Heart left ventricle (tissue), 16 donors: ENCODE results near the gene EHD1. TPM values are rescaled to one million over a fixed set of nuclear protein-coding genes. Genes with fewer than 3 reads are reported as not detected.

Experiments used
- ATAC-seq, 4 donors: fragments of 200-7000 bp; cut with Tn5 transposase; one replicate each; pipeline ENCODE4 v1.9.1; 2020 to 2022; ENCODE audit warnings: moderate library complexity in 4 of 4, mild to moderate bottlenecking in 3 of 4, moderate number of reproducible peaks in 1 of 4
- DNase-seq, 5 donors: peaks; one replicate each; pipeline ENCODE4 v3.0.0-alpha.2; 2020
- H3K27ac ChIP-seq, 12 donors: fragments of 200-600 bp; sonication (generic) in 4 of 12; one replicate each; pipeline versions ENCODE4 v1.5.0 to v1.8.0; 2016 to 2022; ENCODE audit warnings: mild to moderate bottlenecking in 2 of 12
- H3K27me3 ChIP-seq, 9 donors: fragments of 200-600 bp; sonication (generic) in 2 of 9; one replicate each; pipeline versions ENCODE4 v1.5.1 to v1.8.0; 2016 to 2022; ENCODE audit warnings: mild to moderate bottlenecking in 3 of 9
- H3K36me3 ChIP-seq, 9 donors: fragments of 200-600 bp; sonication (generic) in 2 of 9; one replicate each; pipeline versions ENCODE4 v1.5.0 to v1.8.0; 2018 to 2022; ENCODE audit warnings: mild to moderate bottlenecking in 2 of 9
- H3K4me1 ChIP-seq, 12 donors: fragments of 200-600 bp; sonication (generic) in 4 of 12; one replicate each; pipeline versions ENCODE4 v1.5.0 to v1.8.0; 2016 to 2022; ENCODE audit warnings: mild to moderate bottlenecking in 3 of 12
- H3K4me3 ChIP-seq, 12 donors: fragments of 200-600 bp; sonication (generic) in 4 of 12; one replicate each; pipeline versions ENCODE4 v1.5.0 to v1.8.0; 2017 to 2022; ENCODE audit warnings: mild to moderate bottlenecking in 9 of 12, moderate library complexity in 4 of 12
- H3K9me3 ChIP-seq, 12 donors: fragments of 200-600 bp; sonication (generic) in 4 of 12; one replicate each; pipeline versions ENCODE4 v1.5.0 to v1.8.0; 2016 to 2022; ENCODE audit warnings: mild to moderate bottlenecking in 1 of 12
- CTCF ChIP-seq, 12 donors: fragments of 200-600 bp; sonication (generic) in 4 of 12; IDR thresholded peaks; one replicate each; pipeline versions ENCODE4 v1.5.0 to v1.8.0; 2018 to 2022; ENCODE audit warnings: antibody characterized with exemption in 12 of 12, mild to moderate bottlenecking in 5 of 12
- POLR2A ChIP-seq, 2 donors: fragments of 450-650 bp; IDR thresholded peaks; one replicate each; pipeline ENCODE4 v1.6.1; 2017; ENCODE audit warnings: antibody characterized with exemption in 2 of 2, mild to moderate bottlenecking in 2 of 2, moderate library complexity in 2 of 2
- WGBS, 4 donors: extraction: QIAGEN DNeasy Blood & Tissue Kit in 2 of 4; methylation state at CpG; one replicate each; pipeline versions ENCODE4 v1.1.5 to v1.1.7; 2013 to 2018; 5-methylcytosine and 5-hydroxymethylcytosine counted together
- intact Hi-C, 10 donors: fragments of 100-400 bp; cut with DNase I; formaldehyde crosslinking; loops; one replicate each; pipeline versions ENCODE4 v1.11.1 to v1.14.2; 2022
- polyA plus RNA-seq, 2 donors: library from polyadenylated mRNA; stranded (reverse); fragments of 200-250 nt; gene quantifications; one replicate each; pipeline ENCODE4 v1.2.3, GENCODE V29; 2013
- total RNA-seq, 9 donors: library from RNA; depleted of rRNA in 2 of 9; stranded (reverse); fragments of >200 nt in 2 of 9; fragmentation: NEBNext Ultra II Directional in 3 of 9; extraction: Animal tissue kit (Norgen Biotek cat#: 25700) in 3 of 9; gene quantifications; one replicate each; pipeline versions ENCODE4 v1.1.0 to v1.2.4, GENCODE V29; 2016 to 2023
- donor health status: ischemic (EF 13 %, LVEDD 7.1; RV severe dilation, severe dysfunction).
- donor health status: healthy with polysubstance abuse.
- donor health status: DM: no; HTN: yes; CAD: no.
- donor health status: DM: no; HTN: no; CAD: no.
- donor health status: ischemic (EF 25% LVEDD 6.9; RV normal size, moderate dysfunction).
- donor health status: ischemic (EF 25% LVEDD 5.7; RV mildly dilated, moderate dysfunction).
- donor health status: healthy.
- donor health status: DM: yes; HTN: yes; CAD: no.
- donor health status: ischemic (EF 35%, LVEDD 5.7; RV mildly dilated, moderate dysfunction).
- donor health status: nonischemic (EF 11% LVEDD 7.7; RV severe dilation, severe dysfunction).
- donor health status: DM: yes; HTN: yes; CAD: no.
- donor health status: PGD.
- donor health status: ischemic (EF 29% LVEDD 5.4; RV normal size, mild dysfunction).
- donor health status: nonischemic (EF 23%, LVEDD 6.1; RV moderate dilation, normal function).

EHD1 gene
- total and polyA plus RNA-seq, 11 donors = 27.9 to 102 (median 58.0) TPM

GRCh38 chr11:64906314-64906635 lies 27.9 kb upstream of the EHD1 start:
- Histone ChIP-seq H3K36me3 (peaks cover 0 to 100% (median 98%) of the 10 kb centered on the region in 9 donors), H3K4me3 (no peak overlapping the region), H3K9me3 (no peaks in the 10 kb centered on the region), H3K27me3 (no peaks in the 10 kb centered on the region), H3K27ac (no peak overlapping the region), H3K4me1 (no peaks in the 10 kb centered on the region)
- ATAC-seq (no peak), DNase-seq (peak in 2 of 5 donors; percentile 21 to 54)
- WGBS, 4 donors = 80 to 97% (median 96%) methylated on average over 1 to 13 of the region's 13 CpGs
- intact Hi-C loops = loop anchor here in 1 of 10 donors (5.0 kb wide), 1 partner anchor 74 kb away; no protein-coding TSS in a partner anchor
- TF ChIP-seq CTCF (IDR thresholded peaks at IDR 0.05) (no peak), POLR2A (IDR thresholded peaks at IDR 0.05) (no peak)

- intact Hi-C loops = loop anchor here in 1 of 10 donors (5.0 kb wide), 1 partner anchor 73 kb away; no protein-coding TSS in a partner anchor
- 93 to 95% (median 95%) methylated on average over 21 to 25 of the region's 25 CpGs for WGBS, 4 donors
- Histone ChIP-seq H3K36me3 (peaks cover 2 to 100% (median 98%) of the 10 kb centered on the region in 9 donors), H3K4me3 (no peak overlapping the region), H3K27me3 (no peaks in the 10 kb centered on the region), H3K4me1 (no peaks in the 10 kb centered on the region), H3K27ac (no peak overlapping the region), H3K9me3 (no peaks in the 10 kb centered on the region)
- DNase-seq = peak in 1 of 5 donors; percentile 55
- TF ChIP-seq CTCF (IDR thresholded peaks at IDR 0.05) = no peak
- TF ChIP-seq POLR2A (IDR thresholded peaks at IDR 0.05) = no peak
- ATAC-seq = no peak
Measured at GRCh38 chr11:64905516-64906313, 27.3 kb upstream of the EHD1 start.

- no peaks in the 10 kb centered on the region for H3K9me3 ChIP-seq
Measured at GRCh38 chr11:64903291-64903833, 24.9 kb upstream of the EHD1 start.

More at GRCh38 chr11:64903291-64903833, 24.9 kb upstream of the EHD1 start:
- DNase-seq (no peak), ATAC-seq (no peak)
- WGBS, 4 donors = 95 to 97% (median 95%) methylated on average over 17 to 23 of the region's 23 CpGs
- H3K4me3 ChIP-seq = no peak overlapping the region
- no peaks in the 10 kb centered on the region for H3K4me1 ChIP-seq
- no peaks in the 10 kb centered on the region for H3K27me3 ChIP-seq
- peaks cover 4 to 100% (median 96%) of the 10 kb centered on the region in 9 donors for H3K36me3 ChIP-seq
- intact Hi-C loops = no loop called here
- no peak for TF ChIP-seq POLR2A (IDR thresholded peaks at IDR 0.05)
- TF ChIP-seq CTCF (IDR thresholded peaks at IDR 0.05) = no peak
- H3K27ac ChIP-seq = no peak overlapping the region
